Mucosa of rectum (tissue), 2 donors: ENCODE data around the gene LHFPL3.
"Not testable (repeated sequence)": the region's sequence is repeated elsewhere in the genome, so short reads cannot be mapped to it uniquely, and the experiment has no call there.

ENCODE experiments used
- H3K27ac ChIP-seq, 2 donors: one replicate each; pipeline ENCODE4 v1.7.0; 2013; ENCODE audit warnings: inconsistent platforms in 2 of 2, low read depth in 2 of 2, low read length in 2 of 2
- H3K27me3 ChIP-seq, 2 donors: one replicate each; pipeline ENCODE4 v1.7.0; 2013; ENCODE audit warnings: low read length in 2 of 2; ENCODE audit not compliant: control insufficient read depth in 2 of 2, insufficient read depth in 2 of 2
- H3K36me3 ChIP-seq, 2 donors: one replicate each; pipeline ENCODE4 v1.7.0; 2013; ENCODE audit warnings: low read length in 2 of 2; ENCODE audit not compliant: control insufficient read depth in 2 of 2, insufficient read depth in 2 of 2
- H3K4me1 ChIP-seq, 2 donors: one replicate each; pipeline ENCODE4 v1.7.0; 2013; ENCODE audit warnings: low read length in 2 of 2, mild to moderate bottlenecking in 1 of 2; ENCODE audit not compliant: control insufficient read depth in 2 of 2, insufficient read depth in 2 of 2
- H3K4me3 ChIP-seq, 2 donors: one replicate each; pipeline ENCODE4 v1.7.0; 2013; ENCODE audit warnings: low read length in 2 of 2
- H3K9ac ChIP-seq, 2 donors: one replicate each; pipeline ENCODE4 v1.7.0; 2013; ENCODE audit warnings: low read length in 2 of 2, low read depth in 1 of 2, mild to moderate bottlenecking in 1 of 2
- H3K9me3 ChIP-seq, 2 donors: one replicate each; pipeline ENCODE4 v1.7.0; 2013; ENCODE audit warnings: low read length in 2 of 2; ENCODE audit not compliant: control insufficient read depth in 2 of 2
- donor health status: healthy.
- donor health status: Normal muscosa, but diverticular disease.

The LHFPL3 gene

DNA sequence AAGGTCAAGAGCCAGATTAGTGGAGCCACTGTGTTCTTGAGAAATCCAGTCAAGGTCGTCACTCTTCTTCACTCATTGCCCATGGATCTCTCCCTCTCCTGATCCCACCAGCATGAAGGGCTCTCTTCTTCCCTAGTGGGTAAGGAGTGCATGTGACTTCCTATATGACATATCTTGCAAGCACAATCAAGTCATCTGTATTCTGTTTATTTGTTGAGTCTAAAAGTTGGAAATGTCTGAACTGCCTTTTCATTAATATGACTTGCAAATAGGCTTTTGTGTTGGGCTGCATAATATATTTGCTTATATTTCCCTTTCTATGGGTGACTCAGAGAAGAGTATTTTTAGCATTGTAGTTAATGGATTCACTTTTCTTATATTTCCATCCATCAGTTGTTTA lies 371.9 kb downstream of the LHFPL3 start:
- Histone ChIP-seq H3K4me1 (no peaks in the 10 kb centered on the region), H3K36me3 (no peaks in the 10 kb centered on the region), H3K27ac (no peak overlapping the region), H3K4me3 (no peak overlapping the region), H3K9me3 (no peaks in the 10 kb centered on the region), H3K9ac (no peak overlapping the region), H3K27me3 (no peaks in the 10 kb centered on the region)

DNA sequence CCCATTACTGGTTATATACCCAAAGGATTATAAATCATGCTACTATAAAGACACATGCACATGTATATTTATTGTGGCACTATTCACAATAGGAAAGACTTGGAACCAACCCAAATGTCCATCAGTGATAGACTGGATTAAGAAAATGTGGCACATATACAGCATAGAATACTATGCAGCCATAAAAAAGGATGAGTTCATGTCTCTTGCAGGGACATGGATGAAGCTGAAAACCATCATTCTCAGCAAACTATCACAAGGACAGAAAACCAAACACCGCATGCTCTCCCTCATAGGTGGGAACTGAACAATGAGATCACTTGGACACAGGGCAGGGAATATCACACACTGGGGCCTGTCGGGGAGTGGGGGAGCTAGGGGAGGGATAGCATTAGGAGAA lies 392.6 kb downstream of the LHFPL3 start:
- not testable (repeated sequence) for H3K27me3 ChIP-seq, H3K27ac ChIP-seq, H3K4me3 ChIP-seq, H3K36me3 ChIP-seq, H3K9ac ChIP-seq, H3K4me1 ChIP-seq, H3K9me3 ChIP-seq

- Histone ChIP-seq H3K27ac (no peak overlapping the region), H3K36me3 (no peaks in the 10 kb centered on the region), H3K9ac (no peak overlapping the region), H3K9me3 (no peaks in the 10 kb centered on the region), H3K27me3 (no peaks in the 10 kb centered on the region), H3K4me3 (no peak overlapping the region), H3K4me1 (no peaks in the 10 kb centered on the region)
Observed at GRCh38 chr7:104723001-104723400, 394.6 kb downstream of the LHFPL3 start.

- Histone ChIP-seq H3K36me3 (no peaks in the 10 kb centered on the region), H3K9me3 (no peaks in the 10 kb centered on the region), H3K4me1 (no peaks in the 10 kb centered on the region), H3K27ac (no peak overlapping the region), H3K9ac (no peak overlapping the region), H3K27me3 (no peaks in the 10 kb centered on the region), H3K4me3 (no peak overlapping the region)
Observed at GRCh38 chr7:104758504-104758903, 430.1 kb downstream of the LHFPL3 start.

- Histone ChIP-seq H3K9me3 (no peaks in the 10 kb centered on the region), H3K36me3 (no peaks in the 10 kb centered on the region), H3K4me1 (no peaks in the 10 kb centered on the region), H3K4me3 (no peak overlapping the region), H3K9ac (no peak overlapping the region), H3K27ac (no peak overlapping the region), H3K27me3 (no peaks in the 10 kb centered on the region)
Observed at GRCh38 chr7:104761892-104762291, 433.5 kb downstream of the LHFPL3 start.

- H3K4me3 ChIP-seq: no peak overlapping the region
- H3K9ac ChIP-seq: no peak overlapping the region
- H3K36me3 ChIP-seq: no peaks in the 10 kb centered on the region
- no peaks in the 10 kb centered on the region for H3K9me3 ChIP-seq
- H3K27me3 ChIP-seq: no peaks in the 10 kb centered on the region
- H3K27ac ChIP-seq: no peak overlapping the region
- no peaks in the 10 kb centered on the region for H3K4me1 ChIP-seq
Observed at GRCh38 chr7:104767113-104767512, 438.7 kb downstream of the LHFPL3 start.

DNA sequence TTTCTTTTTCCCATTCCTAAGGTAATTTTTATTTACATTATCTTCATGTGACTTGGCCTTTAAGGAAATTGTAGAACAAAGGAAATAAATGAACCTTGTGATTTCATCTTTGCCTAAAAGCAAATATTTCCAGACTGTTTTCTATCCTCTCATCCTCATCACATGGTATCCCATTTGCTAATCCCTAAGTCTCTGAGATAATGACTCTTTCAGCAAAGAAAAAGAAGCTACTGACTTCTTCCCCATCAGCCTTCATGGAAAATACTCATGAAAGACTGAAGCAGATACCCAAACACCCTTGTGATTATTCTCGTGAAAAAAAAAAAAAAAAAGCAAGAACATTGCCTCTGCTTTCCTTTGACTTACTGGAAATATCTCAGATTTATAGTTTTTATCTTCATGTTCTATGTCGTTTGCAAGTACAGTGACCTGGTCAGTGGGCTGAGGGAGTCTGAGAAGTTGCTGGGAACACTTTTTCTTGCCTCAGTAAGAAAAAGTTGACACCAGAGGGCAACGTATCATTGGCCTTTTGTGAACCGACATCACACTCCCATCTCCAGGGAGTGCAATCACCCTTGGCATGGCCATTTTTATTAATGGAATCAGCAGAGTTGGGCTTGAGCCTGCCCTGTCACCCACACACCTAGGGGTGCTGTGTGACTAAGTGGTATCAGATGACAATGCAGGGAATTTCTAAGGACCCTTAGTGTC lies 439.6 kb downstream of the LHFPL3 start:
- no peak overlapping the region for H3K4me3 ChIP-seq
- no peaks in the 10 kb centered on the region for H3K4me1 ChIP-seq
- no peaks in the 10 kb centered on the region for H3K27me3 ChIP-seq
- no peak overlapping the region for H3K9ac ChIP-seq
- H3K27ac ChIP-seq: no peak overlapping the region
- no peaks in the 10 kb centered on the region for H3K9me3 ChIP-seq
- no peaks in the 10 kb centered on the region for H3K36me3 ChIP-seq

DNA sequence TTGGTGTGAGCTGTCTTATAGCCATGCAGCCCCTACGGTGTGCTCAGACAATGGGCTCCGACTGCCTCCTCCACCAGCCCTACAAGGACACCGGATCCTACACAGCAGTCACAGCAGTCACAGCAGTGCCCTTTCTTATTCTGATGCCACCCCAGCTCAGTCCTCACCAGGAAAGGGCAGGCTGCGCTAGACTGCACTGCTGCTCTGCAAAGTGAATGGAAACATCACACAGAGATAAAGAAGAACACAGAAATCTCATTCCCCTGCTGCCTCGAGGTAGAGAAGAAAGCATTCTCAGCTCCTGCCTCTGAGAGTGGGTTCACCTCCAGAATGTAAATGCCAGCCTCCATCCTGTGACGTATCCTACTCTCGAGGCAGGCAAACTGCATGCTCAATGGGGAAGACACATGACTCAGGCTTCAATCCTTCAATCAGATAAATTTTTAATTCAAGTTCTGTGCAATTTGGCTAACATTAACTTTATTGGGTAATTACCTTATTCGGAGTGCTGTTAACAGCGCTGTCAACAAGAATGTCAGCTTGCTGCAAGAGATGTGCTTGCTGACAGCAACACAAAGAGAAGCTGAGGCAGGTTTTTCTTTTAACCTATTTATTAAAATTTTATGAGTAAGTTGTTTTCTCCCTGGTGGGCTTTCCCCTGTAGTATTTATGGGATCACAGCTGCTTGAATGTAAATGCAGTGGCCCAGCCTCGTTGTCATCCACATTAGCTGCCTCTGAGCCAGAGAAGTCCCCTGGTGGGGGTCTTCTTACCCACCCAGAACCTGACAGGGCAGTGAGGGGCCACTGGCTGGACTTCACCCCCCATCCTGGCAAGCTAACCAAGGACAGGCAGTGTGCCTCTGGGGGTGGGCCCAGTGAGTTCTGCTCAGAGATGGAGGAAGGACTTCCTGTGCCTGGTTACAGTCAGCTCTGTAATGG lies 444.3 kb downstream of the LHFPL3 start:
- H3K9me3 ChIP-seq: no peaks in the 10 kb centered on the region
- no peaks in the 10 kb centered on the region for H3K27me3 ChIP-seq
- H3K27ac ChIP-seq: no peak overlapping the region
- H3K9ac ChIP-seq: no peak overlapping the region
- H3K4me3 ChIP-seq: no peak overlapping the region
- H3K4me1 ChIP-seq: no peaks in the 10 kb centered on the region
- H3K36me3 ChIP-seq: no peaks in the 10 kb centered on the region

GRCh38 chr7:104773796-104774195 lies 445.4 kb downstream of the LHFPL3 start:
- no peak overlapping the region for H3K4me3 ChIP-seq
- H3K9ac ChIP-seq: no peak overlapping the region
- H3K9me3 ChIP-seq: no peaks in the 10 kb centered on the region
- H3K27ac ChIP-seq: no peak overlapping the region
- no peaks in the 10 kb centered on the region for H3K4me1 ChIP-seq
- no peaks in the 10 kb centered on the region for H3K36me3 ChIP-seq
- no peaks in the 10 kb centered on the region for H3K27me3 ChIP-seq

DNA sequence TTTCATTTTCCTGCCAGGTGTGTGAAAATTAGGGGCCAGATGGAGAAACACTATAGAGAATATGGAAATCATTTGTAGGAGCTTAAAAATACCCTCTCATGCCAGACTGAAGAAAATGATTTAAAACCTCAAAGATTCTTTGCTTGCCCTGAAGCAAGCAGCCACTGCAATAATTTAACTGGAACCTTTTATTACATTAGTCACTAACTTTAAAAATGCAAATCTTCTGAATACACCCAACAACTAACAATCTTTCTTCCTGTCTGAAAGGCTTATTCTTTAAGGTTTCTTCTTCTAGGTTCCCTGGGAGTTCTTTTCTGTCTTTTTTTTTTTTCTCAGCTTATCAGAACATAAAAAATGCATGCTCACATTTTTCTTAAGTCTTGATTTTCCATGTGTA lies 447.1 kb downstream of the LHFPL3 start:
- H3K36me3 ChIP-seq: no peaks in the 10 kb centered on the region

More for the DNA sequence above, 447.1 kb downstream of the LHFPL3 start:
- H3K27me3 ChIP-seq: no peaks in the 10 kb centered on the region
- no peaks in the 10 kb centered on the region for H3K4me1 ChIP-seq
- no peak overlapping the region for H3K9ac ChIP-seq
- no peak overlapping the region for H3K27ac ChIP-seq
- H3K9me3 ChIP-seq: no peaks in the 10 kb centered on the region
- no peak overlapping the region for H3K4me3 ChIP-seq
